T follicular helper cell (primary cell): ENCODE measurements around the gene OR2F1.

Experiments used
- DNase-seq: peaks from one replicate; pipeline ENCODE4 v3.0.0-alpha.2; 2020; ENCODE audit warnings: low read depth
- total RNA-seq, 2 experiments: gene quantifications; one replicate each; lab custom pipeline; 2026; lab: John Stamatoyannopoulos, UW

Gene OR2F1
- total RNA-seq = 0 reads per million in 2 experiments

- no peak for DNase-seq
Observed at GRCh38 chr7:143954544-143954943, at the start of gene OR2F1. TSS of gene OR2F1 (plus strand) at chr7:143954844. CDS start at chr7:143959971, 5,127 bp downstream.

GRCh38 chr7:143905509-143905908 lies 49.1 kb upstream of the OR2F1 start:
- no peak for DNase-seq

- DNase-seq = no peak
Observed at GRCh38 chr7:143906151-143906550, 48.5 kb upstream of the OR2F1 start.

- DNase-seq = no peak
Observed at GRCh38 chr7:143906895-143907294, 47.7 kb upstream of the OR2F1 start.

- no peak for DNase-seq
Observed at GRCh38 chr7:143908120-143908519, 46.5 kb upstream of the OR2F1 start.

- DNase-seq = no peak
Observed at GRCh38 chr7:143909863-143910262, 44.8 kb upstream of the OR2F1 start.

- no peak for DNase-seq
Observed at GRCh38 chr7:143910473-143911248, 44.0 kb upstream of the OR2F1 start.

- DNase-seq = no peak
Observed at GRCh38 chr7:143913945-143914615, 40.6 kb upstream of the OR2F1 start.

- DNase-seq = no peak
Observed at GRCh38 chr7:143914938-143915652, 39.5 kb upstream of the OR2F1 start.

GRCh38 chr7:143924851-143925250 lies 29.8 kb upstream of the OR2F1 start:
- DNase-seq = no peak

- DNase-seq = no peak
Observed at GRCh38 chr7:143929224-143929920, 25.3 kb upstream of the OR2F1 start.

GRCh38 chr7:143931739-143932138 lies 22.9 kb upstream of the OR2F1 start:
- no peak for DNase-seq

- no peak for DNase-seq
Observed at GRCh38 chr7:143934526-143935325, 19.9 kb upstream of the OR2F1 start, which contains the start of gene OR2F2. TSS of gene OR2F2 (plus strand) at chr7:143935233. CDS start at chr7:143935233, 0 bp downstream.

- DNase-seq = no peak
Observed at GRCh38 chr7:143936087-143937009, 18.3 kb upstream of the OR2F1 start.

- no peak for DNase-seq
Observed at GRCh38 chr7:143938379-143939243, 16.0 kb upstream of the OR2F1 start.

- no peak for DNase-seq
Observed at GRCh38 chr7:143945423-143945822, 9.2 kb upstream of the OR2F1 start.

- no peak for DNase-seq
Observed at GRCh38 chr7:143947111-143947510, 7.5 kb upstream of the OR2F1 start.

GRCh38 chr7:143948733-143949132 lies 5.9 kb upstream of the OR2F1 start:
- no peak for DNase-seq

GRCh38 chr7:143953421-143953820 lies 1.2 kb upstream of the OR2F1 start:
- DNase-seq = no peak
